Neuronal stem cell (in vitro differentiated cells): ENCODE measurements around the gene FBP2.

Source experiments
- DNase-seq: peaks from one replicate; pipeline ENCODE4 v3.0.0-alpha.2; 2013; ENCODE audit warnings: low spot score
- H2AFZ ChIP-seq: one replicate; pipeline ENCODE4 v1.6.1; 2013; ENCODE audit warnings: mild to moderate bottlenecking, low read length, inconsistent platforms
- H2AK5ac ChIP-seq: 2 replicates; pipeline ENCODE4 v1.6.1; 2013; ENCODE audit warnings: low read depth, mild to moderate bottlenecking, inconsistent platforms, low read length, moderate library complexity, mixed read lengths
- H2BK120ac ChIP-seq: 2 replicates; pipeline ENCODE4 v1.6.1; 2013; ENCODE audit warnings: low read depth, mild to moderate bottlenecking, inconsistent platforms, low read length, moderate library complexity, mixed read lengths
- H2BK12ac ChIP-seq: one replicate; pipeline ENCODE4 v1.6.1; 2013; ENCODE audit warnings: low read length, inconsistent platforms
- H2BK15ac ChIP-seq: 2 replicates; pipeline ENCODE4 v1.6.1; 2013; ENCODE audit warnings: mild to moderate bottlenecking, low read length, inconsistent platforms, mixed read lengths
- H2BK5ac ChIP-seq: one replicate; pipeline ENCODE4 v1.6.1; 2013; ENCODE audit warnings: inconsistent platforms, mild to moderate bottlenecking, low read length, moderate library complexity
- H3K14ac ChIP-seq: one replicate; pipeline ENCODE4 v1.6.1; 2013; ENCODE audit warnings: low read length, inconsistent platforms
- H3K18ac ChIP-seq: 2 replicates; pipeline ENCODE4 v1.6.1; 2013; ENCODE audit warnings: low read length, inconsistent platforms
- H3K23ac ChIP-seq: 2 replicates; pipeline ENCODE4 v1.6.1; 2013; ENCODE audit warnings: low read depth, mild to moderate bottlenecking, mixed read lengths, low read length, inconsistent platforms; ENCODE audit not compliant: poor library complexity
- H3K27ac ChIP-seq: replicated peaks from 3 replicates; pipeline ENCODE4 v1.5.1; 2013; ENCODE audit warnings: low read length, inconsistent platforms
- H3K27me3 ChIP-seq, 3 experiments: 2 replicates each; pipeline ENCODE4 v1.6.1; 2013; ENCODE audit warnings: low read length in 3 of 3, mild to moderate bottlenecking in 2 of 3, inconsistent platforms in 1 of 3, low read depth in 1 of 3, mixed read lengths in 1 of 3, moderate library complexity in 1 of 3; ENCODE audit not compliant: control insufficient read depth in 3 of 3, insufficient read depth in 3 of 3
- H3K36me3 ChIP-seq, 2 donors: replicated peaks in 1 of 2; 2 replicates each; pipeline ENCODE4 v1.6.1; 2013; ENCODE audit warnings: low read length in 2 of 2; ENCODE audit not compliant: control insufficient read depth in 2 of 2, insufficient read depth in 2 of 2
- H3K4ac ChIP-seq: 2 replicates; pipeline ENCODE4 v1.6.1; 2013; ENCODE audit warnings: inconsistent platforms, mild to moderate bottlenecking, low read length, moderate library complexity
- H3K4me1 ChIP-seq, 2 donors: 1 replicate in 1 of 2; 2 replicates in 1 of 2; pipeline ENCODE4 v1.6.1; 2013; ENCODE audit warnings: low read length in 2 of 2, low read depth in 1 of 2; ENCODE audit not compliant: control insufficient read depth in 2 of 2, insufficient read depth in 1 of 2
- H3K4me2 ChIP-seq: one replicate; pipeline ENCODE4 v1.6.1; 2013; ENCODE audit warnings: mild to moderate bottlenecking, low read length, inconsistent platforms; ENCODE audit not compliant: insufficient read depth, poor library complexity, severe bottlenecking
- H3K4me3 ChIP-seq, 2 donors: 2 replicates each; pipeline ENCODE4 v1.5.1; 2013; ENCODE audit warnings: low read length in 2 of 2, mild to moderate bottlenecking in 2 of 2, inconsistent platforms in 1 of 2, moderate library complexity in 1 of 2
- H3K79me1 ChIP-seq: one replicate; pipeline ENCODE4 v1.6.1; 2013; ENCODE audit warnings: low read depth, mild to moderate bottlenecking, inconsistent platforms, low read length, moderate library complexity
- H3K9ac ChIP-seq: one replicate; pipeline ENCODE4 v1.6.1; 2013; ENCODE audit warnings: mild to moderate bottlenecking, low read depth, low read length, inconsistent platforms; ENCODE audit not compliant: poor library complexity
- H3K9me3 ChIP-seq, 2 donors: replicated peaks in 1 of 2; 2 replicates each; pipeline versions ENCODE3 to v1.6.1; 2013; ENCODE audit warnings: low read length in 2 of 2, mild to moderate bottlenecking in 2 of 2, inconsistent platforms in 1 of 2, low read depth in 1 of 2, mixed read lengths in 1 of 2, moderate library complexity in 1 of 2; ENCODE audit not compliant: control insufficient read depth in 2 of 2, insufficient read depth in 1 of 2
- H4K8ac ChIP-seq: one replicate; pipeline ENCODE4 v1.6.1; 2013; ENCODE audit warnings: low read depth, mild to moderate bottlenecking, inconsistent platforms, low read length, moderate library complexity
- H4K91ac ChIP-seq: one replicate; pipeline ENCODE4 v1.6.1; 2013; ENCODE audit warnings: low read length, low read depth, mild to moderate bottlenecking, inconsistent platforms; ENCODE audit not compliant: poor library complexity
- WGBS, 2 donors: extraction: QIAGEN DNeasy Blood & Tissue Kit; methylation state at CpG; one replicate each; pipeline ENCODE4 v1.1.7; 2013; ENCODE audit warnings: missing lambda C conversion rate in 2 of 2, mixed read lengths in 1 of 2; ENCODE audit not compliant: insufficient read length in 2 of 2, insufficient replicate concordance in 1 of 2; ENCODE audit errors: extremely low coverage in 2 of 2; 5-methylcytosine and 5-hydroxymethylcytosine counted together

The FBP2 gene

DNA sequence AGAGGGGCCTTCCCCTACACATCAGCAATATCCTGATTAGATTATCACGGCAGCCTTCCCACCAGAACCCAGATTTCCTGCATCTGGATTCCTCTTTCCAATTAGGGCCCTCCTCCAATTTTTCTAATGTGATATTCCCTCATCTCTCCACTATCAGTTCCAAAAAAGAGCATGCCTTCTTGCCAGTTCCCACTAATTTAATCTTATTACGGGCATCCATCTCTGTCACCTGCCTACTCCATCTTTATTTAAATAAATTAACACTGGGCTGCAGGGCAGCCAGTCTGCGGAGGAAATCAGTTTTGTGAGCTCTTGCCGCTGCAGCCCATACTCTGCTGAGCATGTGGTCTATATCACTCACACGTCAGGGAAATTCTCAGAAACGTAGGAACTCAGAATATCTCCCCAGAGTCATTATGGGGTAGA is 16.6 kb upstream of the FBP2 start:
- H3K79me1 ChIP-seq, result no peaks in the 10 kb centered on the region
- no peak overlapping the region for H3K4me2 ChIP-seq
- no peak overlapping the region for H3K4me3 ChIP-seq
- no peak overlapping the region for H2BK15ac ChIP-seq
- H3K14ac ChIP-seq, result no peak overlapping the region
- no peaks in the 10 kb centered on the region for H3K36me3 ChIP-seq
- H3K23ac ChIP-seq, result no peak overlapping the region
- no peak overlapping the region for H3K4ac ChIP-seq
- no peak overlapping the region for H4K8ac ChIP-seq
- H3K27ac ChIP-seq, result no peak overlapping the region
- H3K18ac ChIP-seq, result no peak overlapping the region
- no peak for DNase-seq
- no peak overlapping the region for H2BK12ac ChIP-seq
- H3K4me1 ChIP-seq, result peaks cover 9 to 13% of the 10 kb centered on the region in 2 donors
- H3K9ac ChIP-seq, result no peak overlapping the region
- no peak overlapping the region for H2AFZ ChIP-seq
- no peaks in the 10 kb centered on the region for H3K9me3 ChIP-seq
- no CpG with 5 or more reads among the region's 6 CpGs for WGBS, 2 donors
- no peak overlapping the region for H4K91ac ChIP-seq
- H3K27me3 ChIP-seq, result peaks cover 0 to 10% (median 0%) of the 10 kb centered on the region in 3 experiments
- no peak overlapping the region for H2BK120ac ChIP-seq
- no peak overlapping the region for H2BK5ac ChIP-seq
- no peak overlapping the region for H2AK5ac ChIP-seq

DNA sequence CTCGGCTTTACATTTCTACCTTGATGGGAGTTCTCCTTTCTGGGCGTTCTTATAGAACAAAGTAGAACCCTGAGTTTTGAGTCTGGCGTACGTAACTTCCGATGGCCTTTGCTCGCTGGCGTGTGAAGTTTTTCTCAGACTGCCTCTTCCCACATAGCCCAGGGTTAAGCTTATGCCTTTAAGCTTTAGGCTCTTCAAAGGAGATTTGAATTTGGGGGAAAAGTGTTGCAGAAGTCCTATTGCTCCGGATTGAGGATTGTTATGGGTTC is 13.7 kb upstream of the FBP2 start:
- Histone ChIP-seq H2BK12ac (no peak overlapping the region), H4K8ac (no peak overlapping the region), H3K9ac (no peak overlapping the region), H2BK120ac (no peak overlapping the region), H3K27ac (no peak overlapping the region), H3K9me3 (no peaks in the 10 kb centered on the region), H3K4me1 (peaks cover 11 to 13% of the 10 kb centered on the region in 2 donors), H3K36me3 (no peaks in the 10 kb centered on the region), H2AK5ac (no peak overlapping the region), H3K23ac (no peak overlapping the region), H3K79me1 (no peaks in the 10 kb centered on the region), H3K27me3 (peaks cover 0 to 15% (median 0%) of the 10 kb centered on the region in 3 experiments), H2BK15ac (no peak overlapping the region), H4K91ac (no peak overlapping the region), H3K18ac (no peak overlapping the region), H3K4me2 (no peak overlapping the region), H3K14ac (no peak overlapping the region), H3K4me3 (no peak overlapping the region), H2AFZ (peak overlapping the region; percentile 92), H2BK5ac (no peak overlapping the region), H3K4ac (no peak overlapping the region)
- no CpG with 5 or more reads among the region's 8 CpGs for WGBS, 2 donors
- no peak for DNase-seq

DNA sequence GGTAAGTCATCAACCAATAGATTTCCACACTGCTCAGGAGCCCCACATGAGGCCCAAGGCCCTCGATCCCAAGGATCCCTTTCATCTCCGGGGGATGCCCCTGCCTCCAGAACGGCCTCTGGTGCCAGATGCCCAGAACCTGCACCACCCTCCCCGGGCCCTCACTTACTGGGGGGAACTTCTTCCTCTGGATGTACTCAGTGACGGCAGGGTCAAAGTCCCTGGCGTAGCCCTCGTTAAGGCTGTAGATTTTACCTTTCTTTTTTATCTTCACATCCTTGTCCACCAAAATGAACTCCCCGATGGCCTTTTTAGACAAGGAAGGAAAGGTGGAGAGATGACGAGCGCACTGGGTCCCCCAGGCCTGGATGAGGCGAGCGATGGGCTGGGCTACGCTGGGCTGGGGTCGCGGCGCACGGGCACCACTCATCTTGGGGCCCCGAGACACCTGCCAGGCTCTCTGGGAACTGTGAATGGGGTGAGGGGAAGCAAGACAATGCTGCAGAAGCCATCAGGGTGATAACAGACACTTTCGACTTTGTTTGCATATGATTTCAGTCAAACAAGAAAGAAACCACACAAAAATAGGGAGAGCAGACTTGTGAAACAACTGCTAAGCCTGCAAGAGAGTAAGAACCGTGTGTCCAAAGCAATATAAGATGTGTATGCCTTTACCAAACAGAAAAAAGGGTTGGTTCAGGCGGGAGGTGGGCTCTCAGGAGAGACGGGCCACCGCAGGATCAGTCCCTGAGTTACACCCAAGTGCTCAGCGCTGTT is 13.2 kb upstream of the FBP2 start:
- Histone ChIP-seq H4K91ac (no peak overlapping the region), H3K4ac (no peak overlapping the region), H3K9ac (no peak overlapping the region), H3K36me3 (no peaks in the 10 kb centered on the region), H3K14ac (no peak overlapping the region), H3K27me3 (peaks cover 0 to 15% (median 0%) of the 10 kb centered on the region in 3 experiments), H4K8ac (no peak overlapping the region), H2BK5ac (no peak overlapping the region), H3K9me3 (no peaks in the 10 kb centered on the region), H2BK12ac (no peak overlapping the region), H3K27ac (no peak overlapping the region), H2BK15ac (peak overlapping the region; percentile 71), H3K79me1 (no peaks in the 10 kb centered on the region), H3K4me2 (no peak overlapping the region), H2AFZ (peak overlapping the region; percentile 92), H3K18ac (peak overlapping the region; percentile 42), H3K4me1 (peaks cover 11 to 13% of the 10 kb centered on the region in 2 donors), H3K23ac (peak overlapping the region; percentile 57), H3K4me3 (no peak overlapping the region), H2BK120ac (no peak overlapping the region), H2AK5ac (no peak overlapping the region)
- no peak for DNase-seq
- WGBS, 2 donors, result no CpG with 5 or more reads among the region's 24 CpGs

DNA sequence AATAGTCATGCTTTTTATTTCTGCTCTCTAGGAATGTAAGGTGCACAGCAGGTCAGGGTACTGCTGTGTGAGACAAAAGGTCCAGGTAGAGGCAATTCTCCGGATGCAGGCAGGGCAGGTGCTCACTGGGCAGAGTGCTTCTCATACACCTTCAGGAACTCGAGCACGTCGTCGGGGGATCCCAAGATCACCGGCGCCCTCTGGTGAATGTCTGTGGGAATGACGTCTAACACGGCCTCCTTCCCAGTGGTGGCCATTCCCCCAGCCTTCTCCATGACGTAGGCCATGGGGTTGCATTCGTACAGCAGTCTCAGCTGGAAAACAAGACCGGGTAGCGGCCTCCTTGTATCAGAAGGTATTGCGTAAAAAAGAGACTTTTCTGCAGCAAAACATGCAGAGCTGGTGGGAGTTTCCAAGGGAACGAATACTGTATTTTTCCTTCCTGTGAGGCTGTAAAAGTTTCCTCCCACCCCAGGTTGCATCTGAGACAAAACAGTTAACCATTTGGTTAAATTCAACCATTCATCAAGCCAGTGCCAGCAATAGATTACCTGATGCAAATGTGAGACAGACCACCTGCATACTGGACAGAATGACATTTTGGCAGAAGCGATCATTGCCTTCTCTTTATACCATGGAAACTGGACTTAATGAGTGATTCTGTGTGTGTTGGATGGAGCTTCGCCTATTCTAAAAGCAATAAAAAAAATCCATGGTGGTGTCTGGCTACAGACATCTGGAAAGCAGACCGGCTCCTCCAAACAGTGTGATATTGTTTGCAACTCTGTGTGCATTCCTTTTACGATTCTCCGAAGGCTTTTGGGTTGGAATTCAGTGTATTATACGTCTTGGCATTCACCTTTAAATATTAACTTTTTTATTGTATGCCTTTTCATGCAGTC is 9.9 kb upstream of the FBP2 start:
- Histone ChIP-seq H3K4me3 (no peak overlapping the region), H2BK120ac (no peak overlapping the region), H3K9me3 (no peaks in the 10 kb centered on the region), H3K27ac (no peak overlapping the region), H3K18ac (no peak overlapping the region), H3K9ac (no peak overlapping the region), H3K4me2 (no peak overlapping the region), H2BK12ac (no peak overlapping the region), H3K4ac (no peak overlapping the region), H2AK5ac (no peak overlapping the region), H2AFZ (peak overlapping the region; percentile 82), H3K27me3 (peaks cover 0 to 23% (median 0%) of the 10 kb centered on the region in 3 experiments), H3K36me3 (no peaks in the 10 kb centered on the region), H4K91ac (no peak overlapping the region), H4K8ac (no peak overlapping the region), H3K79me1 (no peaks in the 10 kb centered on the region), H3K23ac (no peak overlapping the region), H3K4me1 (peaks cover 6 to 11% of the 10 kb centered on the region in 2 donors), H2BK5ac (no peak overlapping the region), H3K14ac (no peak overlapping the region), H2BK15ac (no peak overlapping the region)
- DNase-seq, result peak; percentile 75
- WGBS, 2 donors, result no CpG with 5 or more reads among the region's 21 CpGs
